KMS-11 (cell line): ENCODE data around the gene KCNMB2.

Experiments used
- H2AFZ ChIP-seq: fragments of 200-600 bp; sonication (generic); 2 replicates; pipeline ENCODE4 v1.6.1; 2016; ENCODE audit warnings: antibody characterized with exemption, mixed run types, low read depth
- H3K27ac ChIP-seq: fragments of 200-600 bp; sonication (generic); 2 replicates; pipeline ENCODE4 v1.6.1; 2016; ENCODE audit warnings: mild to moderate bottlenecking, mixed run types
- H3K27me3 ChIP-seq: fragments of 200-600 bp; sonication (generic); 2 replicates; pipeline ENCODE4 v1.6.1; 2017; ENCODE audit warnings: mild to moderate bottlenecking, low read depth, mixed run types, moderate library complexity; ENCODE audit not compliant: insufficient read depth
- H3K36me3 ChIP-seq: fragments of 200-600 bp; sonication (generic); 2 replicates; pipeline ENCODE4 v1.6.1; 2017; ENCODE audit warnings: mild to moderate bottlenecking, mixed run types; ENCODE audit not compliant: insufficient read depth
- H3K4me1 ChIP-seq: fragments of 200-600 bp; sonication (generic); 2 replicates; pipeline ENCODE4 v1.6.1; 2016; ENCODE audit warnings: mild to moderate bottlenecking, low read depth, mixed run types; ENCODE audit not compliant: poor library complexity, severe bottlenecking
- H3K4me2 ChIP-seq: fragments of 200-600 bp; sonication (generic); 2 replicates; pipeline ENCODE4 v1.7.0; 2016; ENCODE audit warnings: mild to moderate bottlenecking, mixed run types
- H3K4me3 ChIP-seq: fragments of 200-600 bp; sonication (generic); IDR thresholded peaks from 2 replicates; pipeline ENCODE4 v1.6.1; 2017; ENCODE audit warnings: low read depth, low read length, mixed read lengths; ENCODE audit not compliant: insufficient read depth
- H3K79me2 ChIP-seq: fragments of 200-600 bp; sonication (generic); 2 replicates; pipeline ENCODE4 v1.6.1; 2016; ENCODE audit warnings: low read depth, mixed run types; ENCODE audit not compliant: insufficient read depth
- H3K9ac ChIP-seq: fragments of 200-600 bp; sonication (generic); 2 replicates; pipeline ENCODE4 v1.6.1; 2016; ENCODE audit warnings: mild to moderate bottlenecking, mixed run types
- H4K20me1 ChIP-seq: fragments of 200-600 bp; sonication (generic); 2 replicates; pipeline ENCODE4 v1.6.1; 2016; ENCODE audit warnings: mild to moderate bottlenecking, mixed run types; ENCODE audit not compliant: insufficient read depth
- CTCF ChIP-seq: fragments of 200-600 bp; sonication (generic); conservative IDR thresholded peaks from 2 replicates; pipeline ENCODE4 v1.6.1; 2017; ENCODE audit warnings: low read depth, mild to moderate bottlenecking, antibody characterized with exemption, low read length, moderate library complexity, mixed read lengths

The KCNMB2 gene

DNA sequence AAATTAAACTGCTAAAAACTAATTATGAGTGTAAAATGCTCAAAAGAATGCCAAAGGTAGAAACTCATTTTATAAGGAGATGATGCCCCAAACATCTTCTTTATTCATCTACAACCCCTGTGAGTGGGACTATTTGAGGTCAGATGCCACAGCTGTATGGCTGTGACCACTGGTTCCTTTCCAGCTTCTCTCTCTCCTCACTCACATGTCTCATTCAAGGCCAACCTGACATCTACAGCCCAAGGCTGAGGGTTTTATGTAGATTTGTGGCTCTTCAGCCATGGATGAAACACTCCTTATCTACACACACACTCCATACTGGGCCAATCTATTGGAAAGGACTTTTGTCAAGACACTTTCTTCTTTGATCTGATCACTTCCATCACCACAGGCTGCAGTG lies 231.3 kb downstream of the KCNMB2 start:
- Histone ChIP-seq H3K4me1 (peaks cover 31% of the 10 kb centered on the region), H2AFZ (no peak overlapping the region), H3K79me2 (no peaks in the 10 kb centered on the region), H3K4me2 (peak overlapping the region; percentile 26; the same call in 1 of the 2 replicates), H3K9ac (no peak overlapping the region), H3K36me3 (no peaks in the 10 kb centered on the region), H3K27ac (no peak overlapping the region), H4K20me1 (no peaks in the 10 kb centered on the region), H3K27me3 (no peaks in the 10 kb centered on the region), H3K4me3 (no peak overlapping the region)
- no peak for TF ChIP-seq CTCF

- H3K27ac ChIP-seq = no peak overlapping the region
- H3K4me2 ChIP-seq = peak overlapping the region; percentile 26; the same call in 1 of the 2 replicates
- H3K79me2 ChIP-seq = no peaks in the 10 kb centered on the region
- H3K27me3 ChIP-seq = no peaks in the 10 kb centered on the region
- no peak for TF ChIP-seq CTCF
- H3K36me3 ChIP-seq = no peaks in the 10 kb centered on the region
- no peak overlapping the region for H3K9ac ChIP-seq
- H3K4me3 ChIP-seq = no peak overlapping the region
- no peaks in the 10 kb centered on the region for H4K20me1 ChIP-seq
- peaks cover 31% of the 10 kb centered on the region for H3K4me1 ChIP-seq
- H2AFZ ChIP-seq = no peak overlapping the region
Measured at GRCh38 chr3:178768072-178768864, 232.0 kb downstream of the KCNMB2 start.

DNA sequence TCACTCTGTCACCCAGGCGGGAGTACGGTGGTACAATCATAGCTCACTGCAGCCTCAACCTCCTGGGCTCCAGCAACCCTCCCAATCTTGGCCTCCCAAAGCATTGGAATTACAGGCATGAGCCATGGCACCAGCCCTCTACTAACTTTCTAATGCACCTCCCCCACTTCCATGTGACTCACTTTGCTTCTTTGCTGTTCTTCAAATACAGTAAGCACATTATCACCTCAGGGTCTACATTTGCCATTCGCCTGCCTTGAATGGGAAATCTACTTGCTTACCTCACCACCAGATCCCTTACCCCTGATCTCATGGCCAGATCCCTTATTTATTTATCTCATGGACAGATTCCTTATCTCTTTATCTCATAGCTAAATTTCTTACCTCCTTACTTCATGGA lies 235.3 kb downstream of the KCNMB2 start:
- Histone ChIP-seq H3K4me3 (no peak overlapping the region), H3K36me3 (no peaks in the 10 kb centered on the region), H3K27me3 (no peaks in the 10 kb centered on the region), H3K9ac (no peak overlapping the region), H3K79me2 (no peaks in the 10 kb centered on the region), H4K20me1 (no peaks in the 10 kb centered on the region), H3K27ac (no peak overlapping the region), H3K4me2 (no peak overlapping the region), H3K4me1 (peaks cover 29% of the 10 kb centered on the region), H2AFZ (no peak overlapping the region)
- no peak for TF ChIP-seq CTCF

DNA sequence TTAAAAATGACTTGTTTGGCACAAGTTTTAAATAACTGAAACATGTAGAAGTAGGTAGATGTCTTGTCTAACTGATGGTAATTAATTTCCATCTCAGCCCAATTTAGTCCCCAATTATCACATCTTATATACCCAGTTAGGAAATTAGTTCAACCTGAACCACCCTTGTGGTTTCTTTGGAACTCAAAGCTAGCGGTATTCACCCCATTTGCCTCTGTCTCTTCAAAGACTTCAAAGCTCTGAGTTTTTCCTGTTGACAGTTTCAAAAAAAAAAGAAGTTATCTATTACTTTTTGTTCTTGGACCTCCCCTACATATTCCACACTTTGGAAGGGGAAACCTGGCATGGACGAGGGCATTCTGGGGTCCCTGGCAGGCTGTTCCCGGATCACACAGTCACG lies 236.5 kb downstream of the KCNMB2 start:
- TF ChIP-seq CTCF = no peak
- no peaks in the 10 kb centered on the region for H3K79me2 ChIP-seq
- H2AFZ ChIP-seq = no peak overlapping the region
- H3K4me2 ChIP-seq = no peak overlapping the region
- no peaks in the 10 kb centered on the region for H3K36me3 ChIP-seq
- no peak overlapping the region for H3K4me3 ChIP-seq
- no peak overlapping the region for H3K9ac ChIP-seq
- H3K27me3 ChIP-seq = no peaks in the 10 kb centered on the region
- H4K20me1 ChIP-seq = no peaks in the 10 kb centered on the region
- H3K4me1 ChIP-seq = peaks cover 16% of the 10 kb centered on the region
- no peak overlapping the region for H3K27ac ChIP-seq
